KG1 (cell line): ENCODE data around the gene MAP3K5.
A peak's percentile ranks its signal among the peaks of the same experiment; 100 is the strongest.

Source experiments
- DNase-seq: peaks from one replicate; lab custom pipeline; 2025; lab: John Stamatoyannopoulos, UW

The MAP3K5 gene

DNA sequence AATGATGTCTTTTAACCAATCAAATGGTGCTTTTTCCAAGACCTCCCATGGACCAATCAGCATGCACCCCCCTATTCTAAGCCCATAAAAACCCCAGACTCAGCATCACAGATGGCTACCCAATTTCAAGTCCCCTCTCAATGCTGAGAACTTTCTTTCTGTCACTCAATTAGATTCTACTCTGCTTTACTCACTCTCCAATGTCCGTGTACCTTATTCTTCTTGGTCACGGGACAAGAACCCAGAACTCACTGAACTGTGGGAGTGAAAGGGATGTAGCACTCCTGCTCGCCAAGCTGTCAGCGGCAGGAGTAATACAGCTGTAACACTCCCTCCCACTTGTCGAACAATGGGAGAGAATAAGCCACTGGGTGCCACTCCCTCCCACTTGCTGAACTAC, 221.2 kb downstream of the MAP3K5 start:
- DNase-seq = no peak

DNA sequence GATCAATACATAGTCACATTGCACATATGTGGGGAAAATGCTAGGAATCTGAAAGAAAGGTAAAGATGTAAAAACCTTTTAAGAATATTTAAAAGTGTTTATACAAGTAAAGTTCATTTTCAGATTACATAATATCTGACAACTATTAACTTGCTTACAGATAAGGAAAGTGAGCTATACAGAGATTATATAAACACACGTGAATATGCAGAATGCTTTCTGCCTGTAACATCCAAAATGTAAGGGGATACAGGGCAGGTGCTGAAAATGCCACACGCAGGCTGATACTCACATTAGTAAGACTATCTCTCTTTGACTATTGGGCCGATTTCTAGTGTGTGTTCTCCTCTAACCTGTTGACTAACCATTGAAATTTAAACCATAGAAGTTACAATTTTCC, 224.1 kb downstream of the MAP3K5 start:
- no peak for DNase-seq

DNA sequence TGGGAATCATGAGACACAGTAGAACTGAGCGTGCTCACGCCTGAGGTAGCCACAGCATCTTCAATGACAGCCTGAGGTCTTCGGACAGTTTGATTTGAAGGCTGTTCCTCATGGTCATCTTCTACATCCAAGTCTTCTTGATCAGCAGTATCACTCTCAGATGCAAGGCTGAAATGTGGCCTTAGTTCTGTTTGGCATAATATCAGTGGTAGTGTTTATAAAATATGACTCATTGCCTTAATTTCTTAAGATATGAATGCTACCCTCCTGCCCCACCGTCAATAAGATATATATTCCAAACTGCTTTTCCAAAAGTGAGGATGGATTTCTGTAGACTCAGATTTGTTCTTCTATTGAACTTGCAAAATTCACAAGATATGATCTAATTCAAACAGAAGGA, 224.6 kb downstream of the MAP3K5 start:
- DNase-seq = no peak

DNA sequence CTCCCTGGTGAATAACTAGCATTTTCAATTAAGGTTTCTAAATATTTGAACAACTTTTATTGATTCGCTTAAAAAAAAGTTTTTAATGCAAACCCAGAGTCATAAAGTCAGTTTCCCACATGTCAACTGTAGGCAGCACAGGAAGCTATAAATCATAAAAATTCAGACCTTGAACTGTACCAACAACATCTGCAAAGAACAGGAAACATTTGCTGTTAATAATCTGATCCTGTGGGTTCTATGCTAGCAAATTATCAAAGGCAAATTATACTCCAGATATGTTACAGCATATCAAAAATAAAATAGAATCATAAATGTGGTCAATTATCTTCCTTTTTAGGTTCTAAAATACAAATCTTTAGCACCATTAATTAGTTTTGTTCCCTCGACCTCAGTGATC, 225.4 kb downstream of the MAP3K5 start:
- DNase-seq = no peak

DNA sequence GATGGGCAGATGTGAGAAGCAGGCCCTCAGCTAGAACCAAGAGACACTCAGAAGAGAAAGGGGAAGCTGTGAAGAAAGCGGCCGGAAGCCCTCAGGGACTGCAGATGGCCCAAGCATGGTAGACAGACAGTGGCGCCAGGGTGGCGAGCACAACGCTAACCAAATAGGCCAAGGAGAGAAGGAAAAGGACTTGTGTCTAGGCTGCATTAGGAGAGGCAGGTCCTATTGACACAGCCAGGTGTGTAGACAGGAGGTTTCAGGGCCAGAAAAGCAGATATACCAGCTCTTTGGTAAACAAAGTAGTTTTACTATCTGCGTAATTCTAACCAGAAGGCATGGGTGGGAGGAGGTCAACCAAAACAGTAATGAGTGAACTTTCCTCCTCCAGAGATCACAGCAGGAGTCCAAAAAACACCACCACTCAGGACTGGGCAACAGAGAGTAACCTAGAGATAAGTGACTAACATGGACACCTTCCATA, 226.2 kb downstream of the MAP3K5 start:
- DNase-seq = peak; percentile 69

DNA sequence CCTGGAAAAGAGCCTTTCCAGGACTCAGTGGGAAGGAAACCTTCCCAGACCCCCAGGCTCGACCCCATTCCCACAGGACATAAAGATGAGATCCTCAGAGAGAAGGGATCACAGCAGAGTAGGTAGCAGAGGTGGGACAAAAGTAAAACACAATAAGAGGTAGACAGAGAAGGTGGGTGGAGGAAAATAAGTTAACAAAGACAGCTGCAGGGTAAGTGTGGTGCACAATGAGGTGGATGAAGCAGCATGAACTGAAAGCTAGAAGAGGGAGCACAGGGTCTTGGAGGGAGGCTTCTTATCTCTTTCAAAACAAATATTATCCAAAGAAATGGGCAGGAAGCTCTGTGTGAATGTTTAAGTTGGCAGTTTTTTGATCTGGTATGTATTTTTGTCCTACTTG, 228.1 kb downstream of the MAP3K5 start:
- DNase-seq = no peak

DNA sequence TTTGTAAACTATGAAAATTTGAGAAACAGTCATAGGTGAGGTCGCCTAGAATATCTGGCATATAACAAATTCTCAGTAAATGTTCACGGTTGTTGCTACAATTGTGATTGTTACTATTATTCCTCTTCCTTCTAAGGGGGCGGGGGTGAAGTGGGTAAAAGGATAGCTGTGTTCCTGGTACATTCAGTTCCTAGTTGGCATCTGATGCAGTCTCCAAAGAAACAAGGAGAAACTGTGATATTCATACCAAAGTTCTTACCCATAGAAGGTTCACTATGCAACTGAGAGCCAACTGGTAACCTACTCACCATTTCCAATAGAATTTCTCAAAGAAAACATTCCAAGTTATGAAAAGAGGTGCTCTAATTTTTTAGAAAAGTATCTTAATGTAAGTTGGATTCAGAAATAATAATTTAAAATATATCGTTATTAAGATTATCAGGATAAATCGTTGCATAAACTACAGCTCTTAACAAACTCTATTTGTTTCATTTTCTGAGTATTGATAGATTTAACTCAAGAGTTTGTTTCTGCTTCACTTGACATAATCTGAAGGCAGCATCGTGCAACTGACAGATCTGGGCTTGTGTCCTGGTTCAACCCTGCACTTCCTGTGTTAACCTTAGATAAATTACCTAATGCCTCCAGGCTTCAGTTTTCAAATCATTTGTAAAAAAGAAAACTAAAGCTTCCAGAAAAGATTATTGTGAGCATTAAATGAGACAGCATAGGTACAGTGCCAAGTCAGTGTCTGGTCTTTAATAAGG, 228.7 kb downstream of the MAP3K5 start:
- no peak for DNase-seq

DNA sequence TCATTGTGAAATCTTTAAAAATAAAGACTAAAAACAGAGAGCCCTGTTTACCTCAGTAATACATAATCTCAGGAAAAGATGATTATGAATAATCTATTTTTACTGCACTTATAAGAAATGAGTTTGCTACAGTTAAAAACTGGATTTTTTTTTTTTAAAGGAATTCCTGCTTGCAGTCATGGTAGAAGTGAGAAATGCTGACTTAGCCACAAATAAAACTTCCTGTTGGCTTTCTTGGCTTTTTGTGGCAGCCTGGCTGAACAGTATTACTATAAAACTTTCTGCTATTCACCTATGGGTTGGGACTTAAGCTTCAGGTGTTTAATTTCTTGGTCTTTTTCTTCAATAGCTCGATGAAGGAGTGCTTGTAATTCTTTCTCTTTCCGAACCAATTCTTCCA, 230.1 kb downstream of the MAP3K5 start:
- no peak for DNase-seq

DNA sequence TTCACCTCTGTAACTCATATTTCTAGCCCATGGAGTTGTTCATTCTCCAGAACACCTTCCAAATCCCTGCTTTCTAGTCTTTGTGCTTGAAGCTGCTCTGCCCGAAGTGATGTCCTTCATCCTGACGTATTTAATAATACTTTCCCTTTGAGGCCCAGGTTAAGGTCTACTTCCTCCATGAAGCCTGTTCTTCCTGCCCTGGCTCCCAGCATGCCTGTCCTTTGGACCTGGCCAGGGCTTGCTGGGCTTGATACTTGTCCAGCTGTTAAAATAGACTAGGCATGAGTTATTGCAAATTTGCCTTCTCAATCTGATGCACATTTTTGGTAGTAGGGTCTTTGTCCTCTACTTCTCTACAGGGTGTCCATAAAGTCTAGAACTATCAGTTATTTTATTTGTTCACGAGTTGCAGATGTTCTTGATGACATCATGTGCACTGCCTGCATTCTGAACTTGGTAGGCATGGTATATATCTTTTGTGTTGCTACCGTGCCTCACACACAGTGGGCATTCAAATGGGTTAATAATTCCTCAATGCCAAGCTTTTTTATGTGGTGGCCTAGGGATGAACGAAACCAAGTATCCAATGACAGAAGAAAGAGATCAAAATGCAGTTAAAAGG, 239.0 kb downstream of the MAP3K5 start:
- no peak for DNase-seq

DNA sequence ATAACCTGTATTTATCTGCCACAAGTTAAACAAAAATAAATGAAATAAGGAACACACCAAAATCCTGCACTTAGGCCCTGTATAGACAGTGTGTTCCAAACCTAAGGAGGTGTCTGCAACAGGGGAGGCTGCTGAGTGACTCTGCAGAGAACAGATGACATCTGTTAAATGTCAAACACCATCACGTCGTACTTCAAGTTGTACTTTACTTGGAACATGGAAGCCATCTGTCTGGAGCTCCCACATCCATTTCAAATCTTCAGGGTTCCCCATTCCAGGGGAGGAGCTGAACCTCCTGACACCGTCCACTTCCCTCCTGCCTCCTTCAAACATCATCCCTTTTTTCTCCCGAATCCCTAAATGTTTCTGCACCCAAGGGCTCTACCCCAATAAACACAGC, 240.2 kb downstream of the MAP3K5 start:
- no peak for DNase-seq

DNA sequence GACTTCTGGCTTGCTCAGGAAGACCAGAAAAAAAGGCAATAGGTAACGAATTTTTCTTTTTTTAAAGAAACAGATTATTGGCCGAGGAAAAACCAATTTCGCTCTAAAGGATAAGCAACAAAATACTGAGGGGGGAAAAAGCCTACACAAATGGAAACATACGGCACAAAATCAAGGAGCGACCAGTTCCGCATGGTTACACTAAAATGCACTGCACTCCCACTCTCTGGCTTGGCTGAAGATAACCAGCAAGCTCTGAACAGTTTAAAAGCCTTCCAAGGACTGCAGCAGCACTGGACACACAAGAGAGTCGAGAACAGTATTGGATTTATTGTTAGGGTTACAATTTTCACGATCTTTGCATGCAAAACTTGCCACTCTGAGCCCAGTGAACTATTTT, 241.2 kb downstream of the MAP3K5 start:
- DNase-seq = no peak

DNA sequence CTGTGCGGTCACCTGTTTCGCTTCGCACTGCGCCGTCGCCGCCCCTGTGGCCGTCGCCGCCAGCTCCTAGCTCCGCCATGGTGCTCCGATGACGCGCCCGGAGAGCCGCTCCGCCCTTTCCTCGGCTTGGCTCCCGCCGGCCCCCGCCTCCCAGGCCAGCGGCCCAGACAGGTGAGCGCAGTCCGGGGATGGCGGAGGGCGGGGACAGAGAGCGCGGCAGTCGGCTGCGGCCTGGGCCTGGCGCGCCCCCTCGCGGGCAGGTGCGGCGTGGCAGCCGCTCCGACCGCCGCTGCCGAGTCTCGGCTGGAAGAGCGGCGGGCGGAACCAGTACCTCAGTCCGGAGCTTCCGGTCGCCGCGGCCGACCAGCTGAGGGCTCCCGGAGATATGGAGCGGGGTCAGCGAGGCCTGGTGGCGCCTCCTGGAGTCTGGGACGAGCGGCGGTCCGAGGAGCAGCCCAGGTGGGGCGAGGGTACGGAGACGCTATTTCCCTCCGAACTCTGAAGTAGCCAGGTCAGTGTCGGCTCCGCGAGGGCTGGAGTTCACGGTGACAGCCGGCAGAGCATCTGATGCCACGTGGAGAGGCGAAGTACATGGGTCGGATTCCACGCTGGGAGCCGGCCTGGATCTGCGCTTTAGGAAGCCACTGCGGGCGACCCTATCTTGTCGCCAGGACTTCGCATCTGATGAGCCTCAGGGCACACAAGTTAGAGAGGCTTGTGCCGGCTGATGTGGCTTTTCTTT, 241.8 kb downstream of the MAP3K5 start, which contains the start of gene MAP7:
Gene MAP7, minus strand, starts transcription at position 93 of the 742 bp plus-strand sequence. Its CDS starts 14 bp downstream, at position 79.
- no peak for DNase-seq

DNA sequence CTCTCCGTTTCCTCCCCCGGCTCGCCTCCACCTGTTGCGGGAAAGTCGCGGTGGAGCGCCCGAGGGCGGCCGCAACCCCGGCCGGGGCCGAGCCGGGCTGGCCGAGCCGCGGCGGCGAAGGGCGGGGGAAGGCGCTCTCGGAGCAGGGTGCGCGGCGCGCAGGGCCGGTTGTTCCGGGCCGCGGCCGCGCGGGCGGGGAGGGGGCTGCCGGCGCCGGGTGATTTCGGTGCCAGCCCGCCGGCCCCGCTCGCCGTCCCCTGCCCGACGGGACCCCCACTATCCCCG, 242.3 kb downstream of the MAP3K5 start:
- DNase-seq = no peak

DNA sequence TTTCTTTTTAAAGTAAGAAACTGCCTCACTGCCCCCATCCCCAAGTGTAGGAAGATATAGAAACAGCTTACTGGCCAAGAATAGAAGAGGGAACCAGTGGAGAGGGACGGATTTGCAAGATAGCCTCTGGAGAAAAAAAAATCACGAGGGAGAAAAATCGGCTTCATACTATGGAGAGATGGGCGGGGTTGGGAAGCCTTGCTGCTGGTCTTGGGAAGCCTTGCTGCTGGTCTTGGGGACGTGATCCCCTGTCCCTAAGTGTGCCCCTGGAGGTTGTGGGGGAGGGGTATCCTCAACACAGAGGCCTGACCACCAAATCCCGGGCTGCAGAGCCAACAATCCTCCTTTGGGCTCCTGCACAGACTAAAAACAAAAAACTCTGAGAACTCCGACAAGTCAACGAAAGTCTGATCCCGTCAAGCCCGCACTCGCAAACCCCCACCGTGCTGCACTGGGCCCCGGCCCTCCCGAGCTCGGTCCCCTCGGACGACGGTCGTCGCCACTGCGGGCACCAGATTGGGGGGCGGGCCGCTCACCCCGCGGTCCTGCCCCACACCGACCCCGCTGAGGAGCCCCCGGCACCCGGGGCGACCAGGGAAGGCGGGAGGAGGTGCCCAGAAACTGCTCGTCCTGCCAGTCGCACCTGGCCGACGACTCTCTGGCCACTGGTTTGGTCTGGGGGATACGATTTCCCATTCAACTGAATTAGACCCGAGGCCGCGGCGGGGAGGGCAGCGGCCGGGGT, 242.8 kb downstream of the MAP3K5 start:
- DNase-seq = no peak

DNA sequence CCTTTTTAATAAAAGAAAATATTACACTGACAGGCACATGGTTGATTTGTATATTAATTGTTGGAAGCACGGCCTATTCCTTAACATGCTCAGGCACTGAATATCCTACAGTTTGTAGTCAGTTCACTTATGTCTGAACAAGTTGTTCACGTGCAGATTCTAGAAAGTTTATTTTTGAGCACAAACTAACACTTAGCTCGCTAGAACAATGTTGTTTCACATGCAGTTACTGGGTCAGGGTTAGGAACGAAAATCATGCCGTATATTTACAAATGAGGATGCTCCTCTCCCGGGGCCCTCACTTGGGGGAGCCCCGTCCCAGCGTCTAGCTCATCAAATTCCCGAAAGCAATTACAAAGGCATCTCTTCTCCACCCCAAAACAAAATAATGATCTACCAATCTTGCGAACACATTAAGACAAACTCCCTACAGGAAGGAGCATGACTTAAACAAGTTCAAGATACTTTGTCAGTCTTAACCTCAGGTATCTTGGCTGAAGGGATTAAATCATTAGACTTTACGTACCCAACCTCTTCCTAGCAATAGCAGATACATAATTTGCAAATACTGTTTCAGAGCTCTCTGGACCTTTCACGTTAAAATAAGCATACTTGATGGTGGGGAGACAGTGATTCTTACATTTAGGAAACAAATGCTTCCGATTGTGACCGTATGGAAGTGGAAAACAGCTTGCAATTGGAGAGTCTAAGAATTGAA, 243.5 kb downstream of the MAP3K5 start:
- no peak for DNase-seq

DNA sequence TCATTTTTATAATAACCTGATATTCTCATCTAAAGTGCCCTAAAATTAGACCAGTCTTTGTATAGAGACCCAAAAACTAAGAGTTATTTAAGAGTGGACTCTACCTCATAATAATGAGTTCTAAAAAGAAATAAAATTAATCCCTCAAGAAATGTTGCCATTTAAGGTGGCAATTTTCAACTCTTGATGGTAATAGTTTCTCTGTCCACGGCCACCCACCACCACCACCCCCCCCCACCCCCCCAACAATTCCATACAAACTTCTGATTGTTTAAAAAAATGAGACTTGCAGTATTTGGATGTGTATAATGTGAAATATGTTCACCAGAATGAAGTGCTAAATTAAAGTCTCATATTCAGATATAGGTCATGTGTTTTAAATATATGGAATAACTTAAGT, 244.4 kb downstream of the MAP3K5 start:
- no peak for DNase-seq

DNA sequence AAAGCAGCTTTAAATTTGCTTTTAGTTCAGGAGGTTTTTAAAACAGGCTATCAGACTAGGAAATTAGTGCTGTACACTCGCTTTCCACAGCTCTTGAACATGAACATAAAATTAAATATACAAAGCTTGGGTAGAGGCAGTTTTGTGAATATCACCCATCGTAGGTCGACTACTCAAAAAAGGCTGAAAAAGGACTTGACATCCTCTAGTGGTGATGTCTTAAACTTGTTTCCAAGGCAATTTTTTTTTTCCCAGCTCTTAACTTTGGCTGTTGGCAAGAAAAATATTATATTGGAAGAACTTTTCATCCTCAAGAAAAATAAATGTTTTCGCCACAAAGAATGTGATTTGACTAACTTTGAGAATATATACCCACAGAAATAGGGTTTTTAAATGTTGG, 244.9 kb downstream of the MAP3K5 start:
- peak; percentile 42 for DNase-seq

DNA sequence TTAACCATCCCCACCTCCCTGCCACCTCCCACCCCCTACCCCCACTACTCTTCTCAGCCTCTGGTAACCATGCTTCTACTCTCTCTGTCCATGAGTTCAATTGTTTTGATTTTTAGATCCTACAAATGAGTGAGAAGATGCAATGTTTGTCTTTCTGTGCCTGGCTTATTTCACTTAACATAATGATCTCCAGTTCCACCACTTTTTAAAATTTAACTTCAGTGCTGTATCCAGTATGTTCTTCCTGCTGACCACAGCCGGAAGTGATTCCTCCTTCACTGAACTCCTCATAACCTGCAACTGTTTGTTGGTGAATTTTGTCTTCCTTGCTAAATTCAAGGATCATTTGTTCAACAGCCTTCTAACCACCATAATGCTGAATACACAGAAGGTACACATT, 245.9 kb downstream of the MAP3K5 start:
- no peak for DNase-seq

DNA sequence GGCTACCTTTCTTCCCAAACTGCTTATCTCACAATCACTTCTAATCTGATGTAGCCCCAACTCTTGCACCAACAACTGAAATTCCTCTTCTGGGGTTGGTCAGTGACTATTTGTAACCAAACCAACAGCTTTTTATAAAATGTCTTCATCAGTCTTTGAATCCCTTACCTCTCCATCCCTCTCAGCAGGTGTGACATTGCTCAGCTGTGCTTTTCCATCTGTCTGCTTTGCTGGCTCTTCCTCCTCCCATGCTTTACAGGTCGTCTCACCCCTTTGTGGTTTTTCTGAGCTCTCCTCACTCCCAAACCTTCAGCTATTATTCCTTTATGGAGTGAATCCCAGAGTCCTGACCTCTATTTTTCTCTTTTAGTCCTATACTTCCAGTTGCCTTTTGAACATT, 248.0 kb downstream of the MAP3K5 start:
- DNase-seq = no peak

DNA sequence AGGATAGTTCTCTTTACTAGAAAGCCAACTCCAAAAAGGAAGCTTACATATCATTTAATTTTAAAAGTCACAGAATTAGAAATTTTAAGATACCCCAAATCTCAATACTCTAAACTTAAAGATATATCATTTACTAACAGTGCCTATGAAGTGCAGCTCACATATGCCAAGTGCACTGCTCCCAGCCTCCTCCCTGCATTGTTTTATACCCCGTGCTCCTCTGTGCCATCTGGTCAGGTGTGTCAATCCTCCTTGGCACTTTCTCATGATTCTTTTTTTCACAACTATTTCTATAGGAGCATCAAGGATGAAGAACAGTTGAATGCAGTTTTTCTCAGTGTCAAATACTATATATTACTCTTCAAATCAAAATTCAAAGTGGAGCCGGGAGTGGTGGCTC, 250.9 kb downstream of the MAP3K5 start:
- DNase-seq = no peak

DNA sequence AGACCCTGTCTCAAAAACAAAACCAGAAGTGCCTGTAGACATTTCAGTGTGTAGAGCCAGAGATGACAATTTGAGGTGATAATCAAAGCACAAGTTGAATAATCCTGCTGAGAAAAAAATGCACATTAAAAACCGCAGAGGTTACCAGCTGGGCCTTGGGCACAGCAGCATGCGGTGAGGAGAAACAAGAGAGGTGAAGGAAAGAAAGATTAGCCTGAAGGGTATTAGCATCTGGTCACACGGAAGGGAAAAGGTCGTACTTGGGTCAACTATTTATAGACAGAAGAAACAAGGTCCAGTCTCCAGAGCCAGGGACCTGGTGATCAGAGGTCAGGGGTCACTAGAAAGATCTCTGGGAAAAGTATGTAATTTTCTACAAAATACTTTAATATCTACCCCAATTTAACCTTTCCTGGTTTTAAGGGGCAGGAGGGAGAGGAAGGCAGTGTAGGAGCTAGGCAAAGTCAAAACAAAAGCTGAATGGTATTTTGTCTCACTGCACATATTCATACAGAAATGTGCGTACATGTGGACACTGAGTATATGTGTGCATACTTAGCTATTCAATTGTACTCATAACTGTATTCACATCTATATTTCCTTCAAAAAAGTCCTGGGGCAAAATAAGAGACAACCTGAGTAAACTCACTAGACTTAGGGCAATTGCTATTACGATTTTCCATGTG, 252.2 kb downstream of the MAP3K5 start:
- no peak for DNase-seq
